Measurements from ENCODE around the gene HIRA.

GRCh38 chr22:19356708-19357269 is 74.7 kb downstream of the HIRA start:
- TF ChIP-seq, protein P1, sequence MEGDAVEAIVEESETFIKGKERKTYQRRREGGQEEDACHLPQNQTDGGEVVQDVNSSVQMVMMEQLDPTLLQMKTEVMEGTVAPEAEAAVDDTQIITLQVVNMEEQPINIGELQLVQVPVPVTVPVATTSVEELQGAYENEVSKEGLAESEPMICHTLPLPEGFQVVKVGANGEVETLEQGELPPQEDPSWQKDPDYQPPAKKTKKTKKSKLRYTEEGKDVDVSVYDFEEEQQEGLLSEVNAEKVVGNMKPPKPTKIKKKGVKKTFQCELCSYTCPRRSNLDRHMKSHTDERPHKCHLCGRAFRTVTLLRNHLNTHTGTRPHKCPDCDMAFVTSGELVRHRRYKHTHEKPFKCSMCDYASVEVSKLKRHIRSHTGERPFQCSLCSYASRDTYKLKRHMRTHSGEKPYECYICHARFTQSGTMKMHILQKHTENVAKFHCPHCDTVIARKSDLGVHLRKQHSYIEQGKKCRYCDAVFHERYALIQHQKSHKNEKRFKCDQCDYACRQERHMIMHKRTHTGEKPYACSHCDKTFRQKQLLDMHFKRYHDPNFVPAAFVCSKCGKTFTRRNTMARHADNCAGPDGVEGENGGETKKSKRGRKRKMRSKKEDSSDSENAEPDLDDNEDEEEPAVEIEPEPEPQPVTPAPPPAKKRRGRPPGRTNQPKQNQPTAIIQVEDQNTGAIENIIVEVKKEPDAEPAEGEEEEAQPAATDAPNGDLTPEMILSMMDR (IDR thresholded peaks at IDR 0.05): no peak
- TF ChIP-seq TCF7 (CRISPR knock-in tag; IDR thresholded peaks at IDR 0.05; ENCODE audit: low read depth): no peak
- no peak for TF ChIP-seq ZNF263 (CRISPR knock-in tag; IDR thresholded peaks at IDR 0.05; ENCODE audit: low read depth)
- TF ChIP-seq NR2C2 (CRISPR knock-in tag; IDR thresholded peaks at IDR 0.05): no peak
- no peak for TF ChIP-seq HMGXB4 (CRISPR knock-in tag; IDR thresholded peaks at IDR 0.05)
- no peak for TF ChIP-seq ELF4 (CRISPR knock-in tag; IDR thresholded peaks at IDR 0.05; ENCODE audit: low read depth)
- no peak for TF ChIP-seq MAX (CRISPR knock-in tag; IDR thresholded peaks at IDR 0.05)
- TF ChIP-seq NR1H2 (CRISPR knock-in tag; IDR thresholded peaks at IDR 0.05): no peak
- no peak for TF ChIP-seq ATF2 (CRISPR knock-in tag; IDR thresholded peaks at IDR 0.05; ENCODE audit: borderline replicate concordance, low read depth)
